Suprapubic skin (tissue), 3 donors: ENCODE results near the gene RASSF8.
"Not testable (repeated sequence)": the region's sequence is repeated elsewhere in the genome, so short reads cannot be mapped to it uniquely, and the experiment has no call there.

ENCODE experiments used
- CTCF ChIP-seq, 2 donors: fragments of 200-600 bp in 1 of 2; fragments of 450-650 bp in 1 of 2; sonication (generic) in 1 of 2; IDR thresholded peaks; one replicate each; pipeline ENCODE4 v1.5.1; 2016 to 2019; ENCODE audit warnings: antibody characterized with exemption in 2 of 2, mild to moderate bottlenecking in 1 of 2, moderate library complexity in 1 of 2
- EP300 ChIP-seq: sonication (generic); formaldehyde crosslinking; IDR thresholded peaks from one replicate; pipeline ENCODE4 v1.6.1; 2017; ENCODE audit warnings: antibody characterized with exemption

GRCh38 chr12:26057271-26057670 is 98.8 kb downstream of the RASSF8 start:
- not testable (repeated sequence) for TF ChIP-seq CTCF (IDR thresholded peaks at IDR 0.05); EP300
